HG03135 (cell line): Measurements from ENCODE around the gene ZNF398.
"Not testable (repeated sequence)": the region's sequence is repeated elsewhere in the genome, so short reads cannot be mapped to it uniquely, and the experiment has no call there.

ENCODE experiments used
- ATAC-seq: cut with Tn5 transposase; IDR thresholded peaks from one replicate; pipeline ENCODE4 v1.9.1; 2021; ENCODE audit warnings: mild to moderate bottlenecking, moderate library complexity; ENCODE audit not compliant: unreplicated experiment

The ZNF398 gene

DNA sequence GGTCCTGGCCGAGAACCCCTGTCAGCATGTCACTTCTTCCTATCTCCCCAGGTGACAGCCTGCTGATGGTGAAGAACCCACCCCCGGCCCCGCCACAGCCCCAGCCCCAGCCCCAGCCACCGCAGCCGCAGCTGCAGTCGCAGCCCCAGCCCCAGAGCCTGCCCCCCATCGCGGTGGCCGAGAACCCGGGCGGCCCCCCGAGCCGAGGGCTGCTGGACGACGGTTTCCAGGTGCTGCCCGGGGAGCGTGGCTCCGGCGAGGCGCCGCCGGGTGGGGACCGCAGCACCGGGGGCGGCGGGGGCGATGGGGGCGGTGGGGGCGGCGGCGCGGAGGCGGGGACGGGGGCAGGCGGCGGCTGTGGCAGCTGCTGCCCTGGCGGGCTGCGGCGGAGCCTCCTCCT lies 76.5 kb downstream of the ZNF398 start:
- no peak for ATAC-seq

DNA sequence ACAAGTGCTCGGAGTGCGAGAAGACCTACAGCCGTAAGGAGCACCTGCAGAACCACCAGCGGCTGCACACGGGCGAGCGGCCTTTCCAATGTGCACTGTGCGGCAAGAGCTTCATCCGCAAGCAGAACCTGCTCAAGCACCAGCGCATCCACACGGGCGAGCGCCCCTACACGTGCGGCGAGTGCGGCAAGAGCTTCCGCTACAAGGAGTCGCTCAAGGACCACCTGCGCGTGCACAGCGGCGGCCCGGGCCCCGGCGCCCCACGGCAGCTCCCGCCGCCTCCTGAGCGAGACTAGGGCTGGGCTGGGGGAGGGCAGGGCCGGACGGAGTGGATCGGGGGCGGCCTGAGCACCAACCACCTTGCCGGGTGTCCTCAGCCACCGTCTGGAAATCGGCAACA lies 77.1 kb downstream of the ZNF398 start:
- no peak for ATAC-seq

DNA sequence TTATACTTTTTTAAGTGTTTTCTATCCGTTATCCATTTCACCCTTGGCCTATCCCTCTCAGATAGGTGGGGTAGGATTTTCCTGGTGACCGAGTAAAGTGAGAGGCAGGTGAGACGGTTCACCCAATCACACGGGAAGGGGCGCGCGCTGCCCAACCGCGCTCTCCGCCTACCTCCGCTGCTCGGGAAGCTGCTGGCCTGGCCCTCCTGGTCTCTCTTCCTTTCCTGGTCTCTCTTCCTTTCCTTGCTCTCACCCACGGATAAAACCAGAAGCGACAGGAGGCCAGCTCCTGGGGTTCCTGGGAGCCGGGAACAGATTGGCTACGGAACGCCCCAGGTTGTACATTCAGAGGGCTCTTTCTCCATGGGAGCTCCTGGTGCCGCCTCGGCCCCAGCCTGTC lies 77.9 kb downstream of the ZNF398 start:
- no peak for ATAC-seq

DNA sequence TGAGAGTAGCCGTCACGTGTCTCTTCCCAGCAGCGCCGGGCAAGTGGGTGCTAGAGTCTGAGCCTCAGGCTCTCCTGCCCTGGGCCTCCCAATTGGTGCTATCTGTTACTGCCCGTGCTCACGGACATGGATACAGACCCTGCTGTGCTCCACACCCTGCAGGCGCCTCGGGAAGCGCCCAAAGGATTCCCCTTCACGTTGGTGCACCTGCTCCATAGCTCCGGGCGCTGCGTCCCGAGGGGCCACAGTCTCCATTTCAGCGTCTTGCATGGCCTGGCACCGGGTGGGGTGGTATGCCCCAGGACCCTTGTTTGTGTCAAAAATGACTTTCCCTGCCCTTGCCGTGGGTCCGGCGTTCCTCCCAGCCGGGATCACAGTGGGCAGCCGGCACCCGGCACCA lies 78.4 kb downstream of the ZNF398 start:
- ATAC-seq, result no peak

DNA sequence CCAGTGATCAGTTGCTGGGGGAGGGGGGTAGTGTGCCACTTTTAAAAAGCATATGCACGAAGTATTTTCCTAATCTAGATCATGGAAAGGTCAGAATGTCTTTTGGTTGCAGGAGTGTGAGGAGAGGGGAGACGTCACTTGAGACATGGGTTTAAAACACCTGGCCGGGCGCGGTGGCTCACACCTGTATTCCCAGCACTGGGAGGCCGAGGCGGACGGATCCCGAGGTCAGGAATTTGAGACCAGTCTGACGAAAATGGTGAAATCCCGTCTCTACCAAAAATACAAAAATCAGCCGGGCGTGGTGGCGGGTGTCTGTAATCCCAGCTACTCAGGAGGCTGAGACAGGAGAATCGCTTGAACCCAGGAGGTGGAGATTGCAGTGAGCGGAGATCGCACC lies 79.1 kb downstream of the ZNF398 start:
- not testable (repeated sequence) for ATAC-seq

DNA sequence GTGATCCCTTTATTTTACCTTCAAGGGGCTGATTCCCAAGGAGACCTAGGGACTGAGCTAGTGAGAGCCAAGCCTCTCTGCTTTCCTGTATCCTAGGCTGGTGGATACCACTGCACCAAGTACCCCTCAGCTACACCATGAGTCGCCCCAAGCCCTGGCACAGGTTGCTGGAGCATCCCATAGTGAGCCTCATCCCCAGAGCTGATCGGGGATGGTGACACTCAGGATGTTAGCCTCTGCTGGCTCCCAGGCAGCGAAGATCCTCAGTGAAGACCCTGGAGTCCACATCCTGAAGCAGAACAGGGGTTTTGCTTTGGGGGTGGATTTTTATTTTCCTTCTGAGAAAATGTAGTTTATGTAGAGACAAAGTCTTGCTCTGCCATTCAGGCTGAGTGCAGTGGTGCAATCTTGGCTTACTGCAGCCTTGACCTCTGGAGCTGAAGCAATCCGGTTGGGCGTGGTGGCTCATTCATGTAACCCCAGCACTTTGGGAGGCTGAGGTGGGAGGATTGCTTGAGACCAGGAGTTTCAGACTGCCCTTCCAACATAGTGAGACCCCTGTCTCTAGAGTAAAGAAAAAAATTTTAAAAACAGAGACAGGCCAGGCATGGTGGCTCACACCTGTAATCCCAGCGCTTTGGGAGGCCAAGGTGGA lies 79.7 kb downstream of the ZNF398 start:
- ATAC-seq, result no peak

DNA sequence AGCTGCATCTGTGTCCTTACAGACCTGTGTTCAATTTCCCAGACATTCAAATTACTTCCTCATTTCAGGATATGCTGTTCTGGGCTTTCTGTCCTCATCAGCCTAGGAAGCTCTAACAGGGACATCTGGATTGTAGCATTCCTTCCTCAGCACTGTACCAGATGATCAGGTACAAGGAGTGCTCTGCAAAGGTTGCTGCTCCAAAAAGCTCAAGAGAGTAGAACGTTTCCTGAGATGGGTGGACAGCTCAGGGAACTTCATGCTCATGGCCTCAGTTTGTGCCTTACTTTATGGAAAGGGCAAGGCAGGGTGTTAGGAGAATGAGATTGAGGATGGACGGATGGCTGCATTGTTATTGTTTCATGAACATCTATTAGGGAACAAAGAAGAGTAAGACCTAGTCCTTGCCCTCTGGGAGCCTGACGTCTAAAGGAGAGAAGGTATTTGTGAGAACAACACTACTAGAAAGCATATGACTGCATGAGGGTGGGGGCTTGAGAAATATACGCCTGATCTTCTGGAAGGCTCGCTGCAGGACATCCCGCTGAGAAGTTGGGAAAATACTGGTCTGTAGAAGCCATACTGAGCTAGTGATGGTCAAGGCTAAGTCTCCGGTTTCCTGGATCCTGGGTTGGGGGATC lies 81.7 kb downstream of the ZNF398 start:
- no peak for ATAC-seq

DNA sequence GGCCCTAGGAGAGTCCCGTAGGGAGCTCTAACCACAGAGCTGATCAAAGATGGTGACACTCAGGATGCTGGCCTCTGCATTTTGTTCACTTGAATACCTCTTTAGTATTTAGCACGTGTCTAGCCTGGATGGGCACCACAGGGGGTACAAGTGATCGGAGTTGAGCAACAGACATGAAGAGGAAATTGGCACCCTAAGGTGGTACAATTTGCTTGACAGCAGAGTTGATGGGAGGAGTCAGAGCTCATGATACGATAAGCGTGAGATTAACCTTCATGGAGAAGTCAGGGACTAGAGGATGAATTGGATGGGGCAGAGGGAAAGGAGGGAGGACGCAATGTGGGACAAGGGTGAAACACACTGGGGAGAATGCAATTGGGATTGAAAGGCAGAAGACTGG lies 82.3 kb downstream of the ZNF398 start:
- ATAC-seq, result no peak

DNA sequence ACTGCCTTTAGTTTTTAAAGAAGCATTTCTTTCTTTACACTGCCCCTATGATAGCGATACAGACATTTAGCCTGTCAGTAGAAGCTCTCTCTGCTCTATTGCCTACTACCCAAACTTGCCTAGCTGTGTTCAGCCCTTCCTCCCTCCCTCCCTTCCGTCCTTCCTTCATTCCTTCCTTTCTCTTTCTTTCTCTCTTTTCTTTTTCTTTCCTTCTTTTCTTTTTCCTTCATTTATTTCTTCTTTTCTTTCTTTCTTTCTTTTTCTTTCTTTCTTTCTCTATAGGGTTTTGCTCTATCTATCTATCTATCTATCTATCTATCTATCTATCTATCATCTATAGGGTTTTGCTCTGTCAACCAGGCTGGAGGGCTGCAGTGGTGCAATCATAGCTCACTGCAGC lies 85.1 kb downstream of the ZNF398 start:
- ATAC-seq, result no peak
